H4 (cell line): ENCODE measurements around the gene SLC26A9. TPM values are rescaled to one million over a fixed set of nuclear protein-coding genes. Genes with fewer than 3 reads are reported as not detected.

Experiments
- DNase-seq: peaks from one replicate; pipeline ENCODE4 v3.0.0-alpha.2; 2015; ENCODE audit warnings: low spot score
- total RNA-seq: library from RNA; depleted of rRNA; stranded (reverse); fragments of >200 nt; shearing (Covaris generic); gene quantifications from 2 replicates; pipeline ENCODE4 v1.2.3, GENCODE V29; 2014

Gene SLC26A9
- total RNA-seq, 1 experiment from 2014 or later: not detected

- no peak for DNase-seq
These were observed 29.4 kb upstream of the SLC26A9 start for GRCh38 chr1:205972491-205973168.

- DNase-seq: no peak
These were observed 28.8 kb upstream of the SLC26A9 start for GRCh38 chr1:205972081-205972480.

- no peak for DNase-seq
These were observed 27.8 kb upstream of the SLC26A9 start for GRCh38 chr1:205971082-205971481.

GRCh38 chr1:205970486-205970885 is 27.2 kb upstream of the SLC26A9 start:
- DNase-seq: no peak

- no peak for DNase-seq
These were observed 26.0 kb upstream of the SLC26A9 start for GRCh38 chr1:205969229-205969628.

GRCh38 chr1:205967554-205968335 is 24.5 kb upstream of the SLC26A9 start:
- no peak for DNase-seq

GRCh38 chr1:205965036-205965884 is 22.0 kb upstream of the SLC26A9 start:
- no peak for DNase-seq

GRCh38 chr1:205963352-205964155 is 20.3 kb upstream of the SLC26A9 start:
- DNase-seq: no peak

- no peak for DNase-seq
These were observed 19.6 kb upstream of the SLC26A9 start for GRCh38 chr1:205962821-205963221.

- DNase-seq: peak; percentile 65
These were observed 18.9 kb upstream of the SLC26A9 start for GRCh38 chr1:205961991-205962820.

- peak; percentile 49 for DNase-seq
These were observed 18.1 kb upstream of the SLC26A9 start for GRCh38 chr1:205961405-205961804.

GRCh38 chr1:205959789-205960188 is 16.5 kb upstream of the SLC26A9 start:
- DNase-seq: no peak

- DNase-seq: no peak
These were observed 12.2 kb upstream of the SLC26A9 start for GRCh38 chr1:205955499-205955898.

- no peak for DNase-seq
These were observed 11.7 kb upstream of the SLC26A9 start for GRCh38 chr1:205954819-205955404.

- no peak for DNase-seq
These were observed 8.5 kb upstream of the SLC26A9 start for GRCh38 chr1:205951746-205952145.

- DNase-seq: peak; percentile 51
These were observed 7.7 kb upstream of the SLC26A9 start for GRCh38 chr1:205950826-205951549.

- peak; percentile 51 for DNase-seq
These were observed 7.0 kb upstream of the SLC26A9 start for GRCh38 chr1:205950280-205950679.

GRCh38 chr1:205949753-205950152 is 6.5 kb upstream of the SLC26A9 start:
- no peak for DNase-seq

- DNase-seq: no peak
These were observed 5.6 kb upstream of the SLC26A9 start for GRCh38 chr1:205948886-205949285.
